ENCODE data around the gene ADCY3.
A peak's percentile ranks its signal among the peaks of the same experiment; 100 is the strongest.
"Not testable (repeated sequence)": the region's sequence is repeated elsewhere in the genome, so short reads cannot be mapped to it uniquely, and the experiment has no call there.

The ADCY3 gene

GRCh38 chr2:24813691-24814137, 106.3 kb downstream of the ADCY3 start:
- no peak for DNase-seq (ENCODE audit: low spot score)

GRCh38 chr2:24809316-24810007, 110.6 kb downstream of the ADCY3 start:
- DNase-seq (ENCODE audit: low spot score), result no peak

GRCh38 chr2:24806661-24807036, 113.4 kb downstream of the ADCY3 start:
- no peak for DNase-seq (ENCODE audit: low spot score)

GRCh38 chr2:24805811-24806660, 114.0 kb downstream of the ADCY3 start:
- not testable (repeated sequence) for DNase-seq (ENCODE audit: low spot score)

- DNase-seq (ENCODE audit: low spot score), result not testable (repeated sequence)
Measured at GRCh38 chr2:24800487-24800886, 119.5 kb downstream of the ADCY3 start.

- DNase-seq (ENCODE audit: low spot score), result no peak
Measured at GRCh38 chr2:24797644-24798043, 122.4 kb downstream of the ADCY3 start.

- DNase-seq (ENCODE audit: low spot score), result peak; percentile 68
Measured at GRCh38 chr2:24793761-24794435, 126.1 kb downstream of the ADCY3 start.

GRCh38 chr2:24792874-24793760, 126.9 kb downstream of the ADCY3 start, which contains the start of the genes CENPO and PTRHD1:
CENPO (plus strand) TSS chr2:24793425; CDS start chr2:24793920, 495 bp downstream.
PTRHD1 (minus strand) TSS chr2:24793391; CDS start chr2:24793377, 14 bp downstream.
- DNase-seq (ENCODE audit: low spot score), result peak; percentile 100

- DNase-seq (ENCODE audit: low spot score), result no peak
Measured at GRCh38 chr2:24792542-24792873, 127.5 kb downstream of the ADCY3 start.

- no peak for DNase-seq (ENCODE audit: low spot score)
Measured at GRCh38 chr2:24791452-24791851, 128.6 kb downstream of the ADCY3 start.

GRCh38 chr2:24788816-24789215, 131.2 kb downstream of the ADCY3 start:
- no peak for DNase-seq (ENCODE audit: low spot score)

- no peak for DNase-seq (ENCODE audit: low spot score)
Measured at GRCh38 chr2:24787532-24787931, 132.5 kb downstream of the ADCY3 start.

- no peak for DNase-seq (ENCODE audit: low spot score)
Measured at GRCh38 chr2:24785671-24786321, 134.2 kb downstream of the ADCY3 start.

- no peak for DNase-seq (ENCODE audit: low spot score)
Measured at GRCh38 chr2:24783641-24784040, 136.4 kb downstream of the ADCY3 start.

- no peak for DNase-seq (ENCODE audit: low spot score)
Measured at GRCh38 chr2:24779116-24779515, 140.9 kb downstream of the ADCY3 start.

GRCh38 chr2:24774373-24774772, 145.7 kb downstream of the ADCY3 start:
- no peak for DNase-seq (ENCODE audit: low spot score)

- no peak for DNase-seq (ENCODE audit: low spot score)
Measured at GRCh38 chr2:24771764-24772586, 148.1 kb downstream of the ADCY3 start.

GRCh38 chr2:24771061-24771460, 149.0 kb downstream of the ADCY3 start:
- DNase-seq (ENCODE audit: low spot score), result no peak
